Measurements from ENCODE around the gene FAM25A.
"Not testable (repeated sequence)": the region's sequence is repeated elsewhere in the genome, so short reads cannot be mapped to it uniquely, and the experiment has no call there.

Gene FAM25A

GRCh38 chr10:87014986-87015716, 4.9 kb upstream of the FAM25A start:
- DNase-seq = not testable (repeated sequence)

GRCh38 chr10:87018127-87018526, 2.0 kb upstream of the FAM25A start:
- not testable (repeated sequence) for DNase-seq

GRCh38 chr10:87019066-87019465, 1.0 kb upstream of the FAM25A start:
- not testable (repeated sequence) for DNase-seq

GRCh38 chr10:87019504-87019903, 590 bp upstream of the FAM25A start:
- DNase-seq = not testable (repeated sequence)

GRCh38 chr10:87025285-87025958, 5.3 kb downstream of the FAM25A start:
- DNase-seq = not testable (repeated sequence)

GRCh38 chr10:87026747-87027508, 6.8 kb downstream of the FAM25A start:
- DNase-seq = not testable (repeated sequence)

GRCh38 chr10:87030419-87030818, 10.3 kb downstream of the FAM25A start:
- not testable (repeated sequence) for DNase-seq

- DNase-seq = no peak
Observed at GRCh38 chr10:87030912-87031635, 11.0 kb downstream of the FAM25A start.

- DNase-seq = no peak
Observed at GRCh38 chr10:87036623-87037022, 16.5 kb downstream of the FAM25A start.

GRCh38 chr10:87038286-87038717, 18.2 kb downstream of the FAM25A start:
- DNase-seq = no peak

- DNase-seq = no peak
Observed at GRCh38 chr10:87038786-87039185, 18.7 kb downstream of the FAM25A start.

- not testable (repeated sequence) for DNase-seq
Observed at GRCh38 chr10:87043579-87043978, 23.5 kb downstream of the FAM25A start.

- DNase-seq = no peak
Observed at GRCh38 chr10:87045434-87045938, 25.4 kb downstream of the FAM25A start.

GRCh38 chr10:87053111-87053510, 33.0 kb downstream of the FAM25A start:
- no peak for DNase-seq

- no peak for DNase-seq
Observed at GRCh38 chr10:87053577-87054181, 33.6 kb downstream of the FAM25A start.

GRCh38 chr10:87054373-87055295, 34.5 kb downstream of the FAM25A start:
- no peak for DNase-seq

- no peak for DNase-seq
Observed at GRCh38 chr10:87058171-87058570, 38.1 kb downstream of the FAM25A start.

GRCh38 chr10:87059401-87059800, 39.3 kb downstream of the FAM25A start:
- DNase-seq = no peak

- no peak for DNase-seq
Observed at GRCh38 chr10:87060280-87060928, 40.3 kb downstream of the FAM25A start.

GRCh38 chr10:87064651-87065050, 44.6 kb downstream of the FAM25A start:
- no peak for DNase-seq

Data from retina (tissue), 1 donor.